Karpas-422 (cell line): ENCODE results near the gene EPPIN. TPM values are rescaled to one million over a fixed set of nuclear protein-coding genes. Genes with fewer than 3 reads are reported as not detected.
A peak's percentile ranks its signal among the peaks of the same experiment; 100 is the strongest.
"Not testable (repeated sequence)": the region's sequence is repeated elsewhere in the genome, so short reads cannot be mapped to it uniquely, and the experiment has no call there.

ENCODE experiments used
- DNase-seq: peaks from one replicate; pipeline ENCODE4 v3.0.0-alpha.2; 2015
- H2AFZ ChIP-seq: fragments of 200-600 bp; sonication (generic); 2 replicates; pipeline ENCODE4 v1.6.1; 2014; ENCODE audit warnings: antibody characterized with exemption, low read length, mixed read lengths
- H3K27ac ChIP-seq: fragments of 200-600 bp; sonication (generic); 2 replicates; pipeline ENCODE4 v1.5.1; 2014; ENCODE audit warnings: mild to moderate bottlenecking, low read length, moderate library complexity
- H3K27me3 ChIP-seq: fragments of 200-600 bp; sonication (generic); 2 replicates; pipeline ENCODE4 v1.6.1; 2014; ENCODE audit warnings: low read length, mixed read lengths
- H3K36me3 ChIP-seq: fragments of 200-600 bp; sonication (generic); 2 replicates; pipeline ENCODE4 v1.6.1; 2014; ENCODE audit warnings: low read length, mixed read lengths; ENCODE audit not compliant: insufficient read depth
- H3K4me1 ChIP-seq: fragments of 200-600 bp; sonication (generic); 2 replicates; pipeline ENCODE4 v1.6.1; 2014; ENCODE audit warnings: mild to moderate bottlenecking, low read length, mixed read lengths
- H3K4me2 ChIP-seq: fragments of 200-600 bp; sonication (generic); 2 replicates; pipeline ENCODE4 v1.6.1; 2014; ENCODE audit warnings: low read length, low read depth, mild to moderate bottlenecking; ENCODE audit not compliant: poor library complexity, severe bottlenecking
- H3K4me3 ChIP-seq: fragments of 200-600 bp; sonication (generic); 2 replicates; pipeline ENCODE4 v1.5.1; 2014; ENCODE audit warnings: mild to moderate bottlenecking, antibody characterized with exemption, low read length, mixed read lengths
- H3K79me2 ChIP-seq: fragments of 200-600 bp; sonication (generic); 2 replicates; pipeline ENCODE4 v1.6.1; 2014; ENCODE audit warnings: mild to moderate bottlenecking, low read length, mixed read lengths
- H3K9ac ChIP-seq: fragments of 200-600 bp; sonication (generic); 2 replicates; pipeline ENCODE4 v1.6.0; 2014; ENCODE audit warnings: low read length
- H3K9me2 ChIP-seq: fragments of 200-600 bp; sonication (generic), shearing (Covaris generic); replicated peaks from 2 replicates; pipeline ENCODE4 v1.6.0; 2014; ENCODE audit warnings: mild to moderate bottlenecking, low read length, moderate library complexity; ENCODE audit not compliant: insufficient read depth
- H3K9me3 ChIP-seq: fragments of 300-700, 200-600 bp; sonication (generic); 2 replicates; pipeline ENCODE4 v1.6.1; 2014; ENCODE audit warnings: low read length, mixed read lengths
- H4K20me1 ChIP-seq: fragments of 200-600 bp; sonication (generic); 2 replicates; pipeline ENCODE4 v1.6.1; 2014; ENCODE audit warnings: mild to moderate bottlenecking, antibody characterized with exemption, low read length, low read depth; ENCODE audit not compliant: insufficient read depth
- total RNA-seq: library from RNA; depleted of rRNA; stranded (reverse); fragments of >200 nt; shearing (Covaris generic); gene quantifications from 2 replicates; pipeline ENCODE4 v1.2.3, GENCODE V29; 2014; ENCODE audit warnings: low replicate concordance; rRNA removed

EPPIN gene
- total RNA-seq: not detected in 2 replicates

DNA sequence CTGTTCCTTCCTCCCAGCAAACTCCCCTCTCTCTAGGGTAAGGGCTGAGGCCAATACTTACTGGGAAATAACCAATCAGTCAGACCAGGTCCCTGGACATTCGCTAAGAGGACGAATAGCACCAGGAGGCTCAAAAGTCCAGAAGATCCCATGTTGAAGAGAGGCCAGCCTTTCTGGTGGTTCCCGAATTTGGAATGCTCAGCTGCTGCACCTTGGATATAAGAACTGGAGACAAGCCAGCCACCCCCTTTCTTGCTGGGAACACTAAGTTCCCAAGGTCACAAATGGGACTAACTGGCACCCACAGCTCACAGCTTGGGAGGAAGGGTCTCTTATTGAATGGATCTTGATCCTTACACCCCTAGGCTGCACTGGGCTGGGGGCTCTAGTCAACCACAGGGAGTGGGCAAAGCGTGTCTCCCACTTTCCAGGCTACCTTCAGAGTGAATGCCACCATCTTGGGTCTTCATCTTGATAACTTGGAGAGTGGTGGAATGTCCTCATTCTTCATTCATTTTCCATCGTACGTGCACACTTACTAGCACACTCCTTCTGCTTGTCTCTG lies at the start of gene EPPIN:
Gene EPPIN (minus strand): TSS at position 196 of the 565 bp plus-strand sequence. CDS start 44 bp downstream, at position 152.
- no peak within 1 kb of the TSS for H3K4me2 ChIP-seq
- no peak within 1 kb of the TSS for H2AFZ ChIP-seq
- no peaks in the 10 kb centered on the region for H3K36me3 ChIP-seq
- no peaks in the 10 kb centered on the region for H3K27me3 ChIP-seq
- H3K79me2 ChIP-seq: no peaks in the 10 kb centered on the region
- no peaks in the 10 kb centered on the region for H3K9me2 ChIP-seq
- DNase-seq: no peak
- H3K9me3 ChIP-seq: no peaks in the 10 kb centered on the region; the same call in 1 of the 2 replicates
- H3K27ac ChIP-seq: no peak within 1 kb of the TSS
- H3K9ac ChIP-seq: no peak within 1 kb of the TSS
- no peak within 1 kb of the TSS for H3K4me3 ChIP-seq
- no peaks in the 10 kb centered on the region for H3K4me1 ChIP-seq
- H4K20me1 ChIP-seq: no peaks in the 10 kb centered on the region

DNA sequence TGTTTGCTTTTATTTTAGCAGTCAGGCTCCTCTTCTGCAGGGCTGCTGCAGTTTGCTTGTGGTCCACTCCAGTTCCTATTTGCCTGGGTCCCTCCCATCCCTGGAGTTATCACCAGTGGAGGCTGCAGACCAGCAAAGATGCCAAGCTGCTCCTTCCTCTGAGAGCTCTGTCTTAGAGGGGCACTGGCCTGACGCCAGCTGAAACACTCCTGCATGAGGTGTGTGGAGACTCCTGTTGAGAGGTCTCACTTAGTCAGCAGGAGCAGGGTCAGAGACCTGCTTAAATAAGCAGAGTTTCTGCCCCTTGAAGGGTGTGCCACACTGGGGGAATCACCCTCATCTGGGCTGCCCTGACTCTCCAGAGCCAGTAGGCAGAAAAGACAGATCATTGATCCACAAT lies 48.0 kb upstream of the EPPIN start:
- no peak overlapping the region for H3K4me3 ChIP-seq
- H3K9me3 ChIP-seq: no peaks in the 10 kb centered on the region
- no peak for DNase-seq
- no peak overlapping the region for H2AFZ ChIP-seq
- H3K27ac ChIP-seq: no peak overlapping the region
- no peaks in the 10 kb centered on the region for H4K20me1 ChIP-seq
- H3K4me2 ChIP-seq: no peak overlapping the region
- H3K36me3 ChIP-seq: no peaks in the 10 kb centered on the region
- H3K79me2 ChIP-seq: no peaks in the 10 kb centered on the region
- H3K9ac ChIP-seq: no peak overlapping the region
- no peaks in the 10 kb centered on the region for H3K27me3 ChIP-seq
- H3K9me2 ChIP-seq: no peaks in the 10 kb centered on the region
- H3K4me1 ChIP-seq: no peaks in the 10 kb centered on the region

- no peaks in the 10 kb centered on the region for H3K79me2 ChIP-seq
- no peaks in the 10 kb centered on the region for H3K36me3 ChIP-seq
- no peaks in the 10 kb centered on the region for H3K9me2 ChIP-seq
- no peaks in the 10 kb centered on the region for H3K27me3 ChIP-seq
- H3K9ac ChIP-seq: no peak overlapping the region
- no peaks in the 10 kb centered on the region for H3K9me3 ChIP-seq
- no peaks in the 10 kb centered on the region for H3K4me1 ChIP-seq
- H3K4me2 ChIP-seq: no peak overlapping the region
- H3K4me3 ChIP-seq: no peak overlapping the region
- no peak for DNase-seq
- H4K20me1 ChIP-seq: no peaks in the 10 kb centered on the region
- H3K27ac ChIP-seq: no peak overlapping the region
- no peak overlapping the region for H2AFZ ChIP-seq
Measured at GRCh38 chr20:45593498-45593897, 46.3 kb upstream of the EPPIN start.

DNA sequence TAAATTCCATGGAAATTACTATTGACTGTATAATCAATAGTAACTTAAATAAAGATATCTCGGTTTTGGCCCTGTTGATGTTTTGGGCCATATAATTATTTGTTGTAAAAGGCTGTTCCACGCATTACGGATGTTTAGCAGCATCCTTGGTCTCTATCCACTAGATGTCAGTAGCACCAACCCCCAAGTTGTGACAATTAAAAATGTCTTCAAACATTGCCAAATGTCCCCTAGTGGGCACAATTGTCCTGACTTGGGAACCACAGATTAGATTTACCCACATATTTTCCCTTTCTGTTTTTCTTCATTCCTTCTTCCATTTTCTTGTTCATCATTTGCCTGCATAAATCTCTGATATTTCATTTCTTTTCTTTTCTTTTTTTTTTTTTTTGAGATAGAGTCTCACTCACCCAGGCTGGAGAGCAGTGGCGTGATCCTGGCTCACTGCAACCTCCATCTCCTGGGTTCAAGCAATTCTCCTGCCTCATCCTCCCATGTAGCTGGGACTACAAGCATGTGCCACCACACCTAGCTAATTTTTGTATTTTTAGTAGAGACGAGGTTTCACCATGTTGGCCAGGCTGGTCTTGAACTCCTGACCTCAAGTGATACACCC lies 45.5 kb upstream of the EPPIN start:
- Histone ChIP-seq H3K27ac (no peak overlapping the region), H3K27me3 (no peaks in the 10 kb centered on the region), H4K20me1 (no peaks in the 10 kb centered on the region), H2AFZ (no peak overlapping the region), H3K79me2 (no peaks in the 10 kb centered on the region), H3K9ac (no peak overlapping the region), H3K4me2 (no peak overlapping the region), H3K4me3 (no peak overlapping the region), H3K4me1 (no peaks in the 10 kb centered on the region), H3K9me2 (no peaks in the 10 kb centered on the region), H3K36me3 (no peaks in the 10 kb centered on the region), H3K9me3 (no peaks in the 10 kb centered on the region)
- DNase-seq: peak; percentile 86

- Histone ChIP-seq H3K4me3 (no peak overlapping the region), H3K27me3 (no peaks in the 10 kb centered on the region), H3K36me3 (no peaks in the 10 kb centered on the region), H3K9me3 (no peaks in the 10 kb centered on the region), H2AFZ (no peak overlapping the region), H3K9me2 (no peaks in the 10 kb centered on the region), H3K4me1 (no peaks in the 10 kb centered on the region), H3K79me2 (no peaks in the 10 kb centered on the region), H3K9ac (no peak overlapping the region), H3K4me2 (no peak overlapping the region), H3K27ac (no peak overlapping the region), H4K20me1 (no peaks in the 10 kb centered on the region)
- no peak for DNase-seq
Measured at GRCh38 chr20:45589725-45590124, 42.5 kb upstream of the EPPIN start.

- H3K27ac ChIP-seq: no peak overlapping the region
- no peaks in the 10 kb centered on the region for H3K79me2 ChIP-seq
- H3K9ac ChIP-seq: no peak overlapping the region
- no peak overlapping the region for H2AFZ ChIP-seq
- H4K20me1 ChIP-seq: no peaks in the 10 kb centered on the region
- no peak overlapping the region for H3K4me2 ChIP-seq
- DNase-seq: no peak
- no peaks in the 10 kb centered on the region for H3K9me3 ChIP-seq
- no peaks in the 10 kb centered on the region for H3K36me3 ChIP-seq
- H3K27me3 ChIP-seq: no peaks in the 10 kb centered on the region
- no peaks in the 10 kb centered on the region for H3K4me1 ChIP-seq
- no peaks in the 10 kb centered on the region for H3K9me2 ChIP-seq
- H3K4me3 ChIP-seq: no peak overlapping the region
Measured at GRCh38 chr20:45588800-45589199, 41.6 kb upstream of the EPPIN start.

- not testable (repeated sequence) for H4K20me1 ChIP-seq, H3K4me1 ChIP-seq, H3K4me2 ChIP-seq, H2AFZ ChIP-seq, H3K9me2 ChIP-seq, H3K4me3 ChIP-seq, H3K79me2 ChIP-seq, H3K27me3 ChIP-seq, DNase-seq, H3K9me3 ChIP-seq, H3K36me3 ChIP-seq, H3K9ac ChIP-seq, H3K27ac ChIP-seq
Measured at GRCh38 chr20:45585986-45586385, 38.8 kb upstream of the EPPIN start.

DNA sequence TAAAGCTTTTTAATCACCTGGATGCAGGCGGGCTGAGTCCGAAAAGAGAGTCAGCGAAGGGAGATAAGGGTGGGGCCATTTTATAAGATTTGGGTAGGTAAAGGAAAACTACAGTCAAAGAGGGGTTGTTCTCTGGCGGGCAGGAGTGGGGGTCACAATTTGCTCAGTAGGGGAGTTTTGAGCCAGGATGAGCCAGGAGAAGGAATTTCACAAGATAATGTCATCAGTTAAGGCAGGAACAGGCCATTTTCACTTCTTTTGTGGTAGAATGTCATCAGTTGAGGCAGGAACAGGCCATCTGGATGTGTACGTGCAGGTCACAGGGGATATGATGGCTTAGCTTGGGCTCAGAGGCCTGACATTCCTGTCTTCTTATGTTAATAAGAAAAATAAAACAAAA lies 37.1 kb upstream of the EPPIN start:
- H3K27me3 ChIP-seq, H3K9me2 ChIP-seq, H3K4me1 ChIP-seq, H3K27ac ChIP-seq, DNase-seq, H3K9me3 ChIP-seq, H2AFZ ChIP-seq, H3K36me3 ChIP-seq, H3K4me3 ChIP-seq, H3K79me2 ChIP-seq, H4K20me1 ChIP-seq, H3K4me2 ChIP-seq, H3K9ac ChIP-seq: not testable (repeated sequence)
